NCI-H524 (cell line): ENCODE results near the gene CCDC88C.
A peak's percentile ranks its signal among the peaks of the same experiment; 100 is the strongest.

Source experiments
- DNase-seq, 2 experiments: peaks; one replicate each; lab custom pipeline; 2025; lab: John Stamatoyannopoulos, UW

Gene CCDC88C

GRCh38 chr14:91377700-91378652 is 39.6 kb downstream of the CCDC88C start:
- peak; percentile 76 to 85 for DNase-seq

- DNase-seq, result peak in 1 of 2 experiments; percentile 33
These were observed 40.8 kb downstream of the CCDC88C start for GRCh38 chr14:91376547-91377477.

GRCh38 chr14:91375720-91376452 is 41.7 kb downstream of the CCDC88C start:
- peak in 1 of 2 experiments; percentile 41 for DNase-seq

- DNase-seq, result peak; percentile 98 to 99
These were observed 42.5 kb downstream of the CCDC88C start for GRCh38 chr14:91374879-91375702.

- peak; percentile 49 to 74 for DNase-seq
These were observed 43.2 kb downstream of the CCDC88C start for GRCh38 chr14:91374287-91374878.

- DNase-seq, result peak; percentile 71 to 89
These were observed 43.9 kb downstream of the CCDC88C start for GRCh38 chr14:91373591-91374254.

- DNase-seq, result peak; percentile 66 to 83
These were observed 44.7 kb downstream of the CCDC88C start for GRCh38 chr14:91372671-91373495.

GRCh38 chr14:91371990-91372375 is 45.6 kb downstream of the CCDC88C start:
- no peak for DNase-seq

- DNase-seq, result peak in 1 of 2 experiments; percentile 56
These were observed 46.3 kb downstream of the CCDC88C start for GRCh38 chr14:91371011-91371989.

GRCh38 chr14:91369628-91370445 is 47.8 kb downstream of the CCDC88C start:
- DNase-seq, result peak; percentile 99 to 100

GRCh38 chr14:91368776-91369416 is 48.7 kb downstream of the CCDC88C start:
- peak in 1 of 2 experiments; percentile 21 for DNase-seq

GRCh38 chr14:91367173-91368171 is 50.1 kb downstream of the CCDC88C start:
- peak in 1 of 2 experiments; percentile 51 for DNase-seq

GRCh38 chr14:91366749-91367148 is 50.9 kb downstream of the CCDC88C start:
- no peak for DNase-seq

GRCh38 chr14:91365552-91365951 is 52.1 kb downstream of the CCDC88C start:
- DNase-seq, result no peak
